Smooth muscle cell (in vitro differentiated cells): ENCODE data around the gene MAJIN. TPM values are rescaled to one million over a fixed set of nuclear protein-coding genes. Genes with fewer than 3 reads are reported as not detected.
"Not testable (repeated sequence)": the region's sequence is repeated elsewhere in the genome, so short reads cannot be mapped to it uniquely, and the experiment has no call there.

Source experiments
- DNase-seq: peaks from one replicate; lab custom pipeline; 2025; ENCODE audit not compliant: unreplicated experiment; lab: John Stamatoyannopoulos, UW
- H2AFZ ChIP-seq: fragments of 200-600 bp; sonication (generic); 2 replicates; pipeline ENCODE4 v1.6.0; 2016; ENCODE audit warnings: antibody characterized with exemption, low read depth, mild to moderate bottlenecking
- H3F3A ChIP-seq: fragments of 200-600 bp; sonication (generic); 2 replicates; pipeline ENCODE4 v1.6.0; 2017; ENCODE audit warnings: antibody characterized with exemption, low read depth
- H3K27ac ChIP-seq: fragments of 200-600 bp; sonication (generic); 2 replicates; pipeline ENCODE4 v1.5.1; 2016; ENCODE audit warnings: low read depth, mild to moderate bottlenecking
- H3K27me3 ChIP-seq: fragments of 200-600 bp; sonication (generic); 2 replicates; pipeline ENCODE4 v1.6.1; 2016; ENCODE audit warnings: low read depth, mild to moderate bottlenecking
- H3K36me3 ChIP-seq: fragments of 200-600 bp; sonication (generic); 2 replicates; pipeline ENCODE4 v1.5.1; 2016; ENCODE audit warnings: low read depth
- H3K4me1 ChIP-seq: fragments of 200-600 bp; sonication (generic); 2 replicates; pipeline ENCODE4 v1.5.1; 2016; ENCODE audit warnings: low read depth
- H3K4me2 ChIP-seq: fragments of 200-600 bp; sonication (generic); 2 replicates; pipeline ENCODE4 v1.6.0; 2016; ENCODE audit warnings: mild to moderate bottlenecking
- H3K4me3 ChIP-seq: fragments of 200-600 bp; sonication (generic); 2 replicates; pipeline ENCODE4 v1.5.1; 2016; ENCODE audit warnings: mild to moderate bottlenecking
- H3K79me2 ChIP-seq: fragments of 200-600 bp; sonication (generic); 2 replicates; pipeline ENCODE4 v1.6.0; 2016; ENCODE audit warnings: low read depth, mild to moderate bottlenecking
- H3K9ac ChIP-seq: fragments of 200-600 bp; sonication (generic); 2 replicates; pipeline ENCODE4 v1.6.0; 2016; ENCODE audit warnings: low read depth
- H3K9me3 ChIP-seq: fragments of 200-600 bp; sonication (generic); replicated peaks from 2 replicates; pipeline ENCODE4 v1.5.1; 2016; ENCODE audit warnings: low read depth
- H4K20me1 ChIP-seq: fragments of 200-600 bp; sonication (generic); 2 replicates; pipeline ENCODE4 v1.6.0; 2016; ENCODE audit warnings: low read depth
- WGBS: methylation state at CpG from one replicate; pipeline ENCODE4 v1.1.7; 2016; ENCODE audit warnings: low lambda C conversion rate; 5-methylcytosine and 5-hydroxymethylcytosine counted together
- polyA plus RNA-seq: library from polyadenylated mRNA; unstranded; fragments of >200 nt; fragmentation: Nextera tagmentation; extraction: Ambion mirVana; gene quantifications from 2 replicates; pipeline ENCODE4 v1.2.1, GENCODE V29; 2016
- total RNA-seq: library from RNA; depleted of rRNA; stranded (reverse); fragments of >200 nt; gene quantifications from 2 replicates; pipeline ENCODE4 v1.2.3, GENCODE V29; 2014
- TF ChIP-seq, protein P1 (sequence below): fragments of 200-600 bp; sonication (generic); IDR thresholded peaks from 2 replicates; pipeline ENCODE4 v1.5.1; 2017; ENCODE audit warnings: borderline replicate concordance, mild to moderate bottlenecking, antibody characterized with exemption; ENCODE audit not compliant: insufficient read depth, poor library complexity, severe bottlenecking

MAJIN gene
- total and polyA plus RNA-seq, 2 experiments from 2014 or later: not detected

DNA sequence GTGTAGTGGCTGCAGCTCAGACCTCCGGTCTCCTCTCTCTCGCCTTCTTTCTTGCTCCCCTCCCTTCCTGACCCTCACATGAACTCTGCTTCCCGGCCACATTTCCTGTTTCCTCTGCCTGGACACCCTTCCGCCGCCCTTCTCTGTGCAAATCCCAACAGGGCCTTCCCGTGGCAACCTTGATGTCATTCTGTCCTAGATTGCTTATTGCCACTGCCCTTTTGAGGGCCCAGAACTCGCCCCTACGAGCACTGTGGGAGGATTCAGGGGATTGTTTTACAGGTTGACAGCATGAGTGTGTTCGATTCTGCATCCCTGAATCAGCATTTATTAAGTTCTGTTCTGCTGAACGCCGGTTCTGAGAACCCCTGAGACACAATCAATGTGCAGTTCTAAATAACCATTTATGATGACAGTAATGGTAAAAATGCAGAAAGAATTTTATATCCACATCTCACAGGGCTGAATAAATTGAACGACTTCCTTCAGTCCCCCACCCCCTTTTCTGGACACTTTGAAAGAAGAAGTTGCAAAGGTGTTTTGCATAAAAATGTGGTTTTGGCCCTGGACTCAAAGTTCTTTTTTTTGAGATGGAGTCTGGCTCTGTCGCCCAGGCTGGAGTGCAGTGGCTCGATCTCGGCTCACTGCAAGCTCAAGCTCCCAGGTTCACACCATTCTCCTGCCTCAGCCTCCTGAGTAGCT is 18.5 kb upstream of the MAJIN start:
- TF ChIP-seq, protein P1, sequence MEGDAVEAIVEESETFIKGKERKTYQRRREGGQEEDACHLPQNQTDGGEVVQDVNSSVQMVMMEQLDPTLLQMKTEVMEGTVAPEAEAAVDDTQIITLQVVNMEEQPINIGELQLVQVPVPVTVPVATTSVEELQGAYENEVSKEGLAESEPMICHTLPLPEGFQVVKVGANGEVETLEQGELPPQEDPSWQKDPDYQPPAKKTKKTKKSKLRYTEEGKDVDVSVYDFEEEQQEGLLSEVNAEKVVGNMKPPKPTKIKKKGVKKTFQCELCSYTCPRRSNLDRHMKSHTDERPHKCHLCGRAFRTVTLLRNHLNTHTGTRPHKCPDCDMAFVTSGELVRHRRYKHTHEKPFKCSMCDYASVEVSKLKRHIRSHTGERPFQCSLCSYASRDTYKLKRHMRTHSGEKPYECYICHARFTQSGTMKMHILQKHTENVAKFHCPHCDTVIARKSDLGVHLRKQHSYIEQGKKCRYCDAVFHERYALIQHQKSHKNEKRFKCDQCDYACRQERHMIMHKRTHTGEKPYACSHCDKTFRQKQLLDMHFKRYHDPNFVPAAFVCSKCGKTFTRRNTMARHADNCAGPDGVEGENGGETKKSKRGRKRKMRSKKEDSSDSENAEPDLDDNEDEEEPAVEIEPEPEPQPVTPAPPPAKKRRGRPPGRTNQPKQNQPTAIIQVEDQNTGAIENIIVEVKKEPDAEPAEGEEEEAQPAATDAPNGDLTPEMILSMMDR: no peak
- 73% methylated on average over 15 of the region's 15 CpGs for WGBS
- H3K79me2 ChIP-seq: no peaks in the 10 kb centered on the region
- H3K4me2 ChIP-seq: no peak overlapping the region
- no peaks in the 10 kb centered on the region for H3K4me1 ChIP-seq
- H3K27ac ChIP-seq: no peak overlapping the region
- no peak overlapping the region for H2AFZ ChIP-seq
- no peak for DNase-seq
- H3K9ac ChIP-seq: no peak overlapping the region
- no peaks in the 10 kb centered on the region for H4K20me1 ChIP-seq
- H3K36me3 ChIP-seq: no peaks in the 10 kb centered on the region
- no peaks in the 10 kb centered on the region for H3K9me3 ChIP-seq
- H3F3A ChIP-seq: no peaks in the 10 kb centered on the region
- H3K27me3 ChIP-seq: no peaks in the 10 kb centered on the region
- H3K4me3 ChIP-seq: no peak overlapping the region

DNA sequence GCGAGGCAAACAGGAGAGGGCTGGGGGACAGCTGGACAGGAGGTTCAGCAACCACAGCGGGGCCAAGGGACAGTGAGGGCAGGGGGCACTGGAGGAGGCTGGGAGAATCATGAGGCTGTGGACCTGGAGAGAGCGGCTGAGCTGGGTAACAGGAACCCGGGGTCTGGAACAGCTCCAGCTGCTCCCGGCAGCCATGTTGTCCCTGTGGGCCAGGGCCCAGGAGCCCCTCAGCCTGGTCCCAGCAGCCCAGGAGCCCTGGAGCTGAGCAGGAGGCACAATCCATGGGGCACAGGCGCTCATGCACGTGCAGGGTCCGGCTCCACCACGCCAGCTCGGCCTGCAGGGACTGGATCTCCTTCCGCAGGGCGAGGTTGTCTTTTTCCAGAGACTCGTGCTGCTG is 17.5 kb upstream of the MAJIN start:
- Histone ChIP-seq H3K4me2 (no peak overlapping the region), H2AFZ (no peak overlapping the region), H3K4me1 (no peaks in the 10 kb centered on the region), H3K36me3 (no peaks in the 10 kb centered on the region), H3F3A (no peaks in the 10 kb centered on the region), H3K4me3 (no peak overlapping the region), H3K9me3 (no peaks in the 10 kb centered on the region), H3K79me2 (no peaks in the 10 kb centered on the region), H3K27ac (no peak overlapping the region), H4K20me1 (no peaks in the 10 kb centered on the region), H3K27me3 (no peaks in the 10 kb centered on the region), H3K9ac (no peak overlapping the region)
- TF ChIP-seq, protein P1: no peak
- WGBS: 93% methylated on average over 13 of the region's 13 CpGs
- no peak for DNase-seq

DNA sequence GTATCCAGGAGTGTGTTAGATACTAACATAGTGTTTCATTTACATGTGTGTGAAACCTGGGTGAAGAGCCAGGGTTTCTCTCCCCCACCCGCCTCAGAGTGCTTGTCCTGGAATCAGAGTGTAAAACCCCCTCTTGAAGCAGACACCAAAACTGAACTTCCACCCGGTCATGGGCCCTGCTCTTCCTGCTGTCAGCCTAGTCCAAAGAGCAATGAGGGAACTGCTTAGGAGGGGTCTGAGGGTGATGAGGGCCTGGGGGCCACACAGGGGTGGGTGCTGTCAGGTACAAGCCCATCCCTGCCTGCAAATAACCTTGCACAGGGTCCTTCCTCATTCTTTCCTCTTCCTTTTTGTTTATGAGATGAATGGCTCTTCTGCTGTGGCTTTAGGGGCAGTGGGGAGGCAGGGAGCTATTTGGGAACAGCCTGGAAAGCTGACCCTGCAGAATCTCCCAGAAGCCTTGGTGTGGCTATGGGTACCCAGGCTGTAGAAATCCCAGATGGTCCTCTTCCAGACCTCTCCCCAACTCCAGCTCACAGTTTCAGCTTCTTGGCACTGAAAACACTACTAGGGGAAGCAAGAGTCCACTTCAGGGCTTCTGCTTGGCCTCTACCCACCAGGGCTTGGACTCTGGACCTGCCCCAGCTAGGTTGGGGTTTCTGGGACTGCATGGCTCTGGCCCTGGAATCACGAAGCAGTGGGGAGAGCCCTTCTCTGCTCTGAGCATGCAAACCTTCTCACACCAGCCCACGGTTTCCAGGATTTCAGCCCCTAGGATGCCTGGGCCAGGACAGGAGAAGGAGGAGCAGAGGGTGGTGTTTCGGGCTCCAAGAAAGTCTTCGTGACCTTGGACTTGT is 16.3 kb upstream of the MAJIN start:
- H3K9me3 ChIP-seq: no peaks in the 10 kb centered on the region
- DNase-seq: no peak
- no peak overlapping the region for H3K27ac ChIP-seq
- TF ChIP-seq, protein P1: no peak
- no peaks in the 10 kb centered on the region for H3K4me1 ChIP-seq
- no peaks in the 10 kb centered on the region for H4K20me1 ChIP-seq
- no peak overlapping the region for H3K9ac ChIP-seq
- H3K27me3 ChIP-seq: no peaks in the 10 kb centered on the region
- no peak overlapping the region for H3K4me3 ChIP-seq
- H3K36me3 ChIP-seq: no peaks in the 10 kb centered on the region
- 83% methylated on average over 6 of the region's 6 CpGs for WGBS
- H2AFZ ChIP-seq: no peak overlapping the region
- H3K79me2 ChIP-seq: no peaks in the 10 kb centered on the region
- H3F3A ChIP-seq: no peaks in the 10 kb centered on the region
- no peak overlapping the region for H3K4me2 ChIP-seq

DNA sequence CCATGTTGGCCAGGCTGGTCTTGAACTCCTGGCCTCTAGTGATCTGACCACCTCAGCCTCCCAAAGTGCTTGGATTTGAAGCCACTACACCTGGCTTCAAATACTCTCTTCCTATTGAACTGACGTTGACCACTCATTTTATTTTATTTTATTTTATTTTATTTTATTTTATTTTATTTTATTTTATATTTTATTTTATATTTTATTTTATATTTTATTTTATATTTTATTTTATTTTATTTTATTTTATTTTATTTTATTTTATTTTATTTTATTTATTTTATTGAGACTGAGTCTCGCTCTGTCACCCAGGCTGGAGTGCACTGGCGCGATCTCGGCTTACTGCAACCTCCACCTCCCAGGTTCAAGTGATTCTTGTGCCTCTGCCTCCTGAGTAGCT is 11.4 kb upstream of the MAJIN start:
- not testable (repeated sequence) for H3K9me3 ChIP-seq, H3K27ac ChIP-seq, DNase-seq, H3F3A ChIP-seq, H3K79me2 ChIP-seq, H3K4me1 ChIP-seq, H3K4me2 ChIP-seq, H2AFZ ChIP-seq, H4K20me1 ChIP-seq, H3K9ac ChIP-seq, H3K36me3 ChIP-seq, H3K27me3 ChIP-seq, H3K4me3 ChIP-seq
- WGBS: 74% methylated on average over 5 of the region's 5 CpGs
